Measurements from ENCODE around the gene OPRPN.

- TF ChIP-seq, protein P1, sequence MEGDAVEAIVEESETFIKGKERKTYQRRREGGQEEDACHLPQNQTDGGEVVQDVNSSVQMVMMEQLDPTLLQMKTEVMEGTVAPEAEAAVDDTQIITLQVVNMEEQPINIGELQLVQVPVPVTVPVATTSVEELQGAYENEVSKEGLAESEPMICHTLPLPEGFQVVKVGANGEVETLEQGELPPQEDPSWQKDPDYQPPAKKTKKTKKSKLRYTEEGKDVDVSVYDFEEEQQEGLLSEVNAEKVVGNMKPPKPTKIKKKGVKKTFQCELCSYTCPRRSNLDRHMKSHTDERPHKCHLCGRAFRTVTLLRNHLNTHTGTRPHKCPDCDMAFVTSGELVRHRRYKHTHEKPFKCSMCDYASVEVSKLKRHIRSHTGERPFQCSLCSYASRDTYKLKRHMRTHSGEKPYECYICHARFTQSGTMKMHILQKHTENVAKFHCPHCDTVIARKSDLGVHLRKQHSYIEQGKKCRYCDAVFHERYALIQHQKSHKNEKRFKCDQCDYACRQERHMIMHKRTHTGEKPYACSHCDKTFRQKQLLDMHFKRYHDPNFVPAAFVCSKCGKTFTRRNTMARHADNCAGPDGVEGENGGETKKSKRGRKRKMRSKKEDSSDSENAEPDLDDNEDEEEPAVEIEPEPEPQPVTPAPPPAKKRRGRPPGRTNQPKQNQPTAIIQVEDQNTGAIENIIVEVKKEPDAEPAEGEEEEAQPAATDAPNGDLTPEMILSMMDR (IDR thresholded peaks at IDR 0.05): no peak
- TF ChIP-seq POLR2AphosphoS5 (IDR thresholded peaks at IDR 0.05; ENCODE audit: insufficient read depth in 1 of 2, low read depth in 1 of 2) (no peak), POLR2A (IDR thresholded peaks at IDR 0.05) (no peak)
These were observed 45.6 kb downstream of the OPRPN start for GRCh38 chr4:70443329-70443728.

Measured in vagina (tissue), 2 donors.